ENCODE data around the gene RAB20.
"Not testable (repeated sequence)": the region's sequence is repeated elsewhere in the genome, so short reads cannot be mapped to it uniquely, and the experiment has no call there.

The RAB20 gene

GRCh38 chr13:110493613-110494012 is 67.9 kb downstream of the RAB20 start:
- peaks cover 19% of the 10 kb centered on the region for H3K36me3 ChIP-seq (ENCODE audit: insufficient read depth, low read length)
- H3K9me3 ChIP-seq (ENCODE audit: low read depth, low read length) = no peaks in the 10 kb centered on the region
- TF ChIP-seq POLR2AphosphoS5 (IDR thresholded peaks at IDR 0.05; ENCODE audit: borderline replicate concordance, low read depth, low read length) = no peak
- no peak for TF ChIP-seq FOXP2 (optimal IDR thresholded peaks at IDR 0.05; ENCODE audit: control extremely low read depth, extremely low read length, insufficient read depth)
- no peak for TF ChIP-seq EZH2 (IDR thresholded peaks at IDR 0.05)
- no peak for DNase-seq (ENCODE audit: low read depth, low spot score)
- H3K9ac ChIP-seq (ENCODE audit: insufficient read length) = no peak overlapping the region
- H3K4me3 ChIP-seq = no peak overlapping the region
- H3K27ac ChIP-seq = no peak overlapping the region

- H3K4me3 ChIP-seq = no peak overlapping the region
- H3K27ac ChIP-seq = no peak overlapping the region
- TF ChIP-seq POLR2AphosphoS5 (IDR thresholded peaks at IDR 0.05; ENCODE audit: borderline replicate concordance, low read depth, low read length) (no peak), EZH2 (IDR thresholded peaks at IDR 0.05) (no peak), FOXP2 (optimal IDR thresholded peaks at IDR 0.05; ENCODE audit: control extremely low read depth, extremely low read length, insufficient read depth) (no peak)
- H3K36me3 ChIP-seq (ENCODE audit: insufficient read depth, low read length) = peaks cover 17% of the 10 kb centered on the region
- no peak for DNase-seq (ENCODE audit: low read depth, low spot score)
- no peak overlapping the region for H3K9ac ChIP-seq (ENCODE audit: insufficient read length)
- no peaks in the 10 kb centered on the region for H3K9me3 ChIP-seq (ENCODE audit: low read depth, low read length)
Measured at GRCh38 chr13:110492679-110493593, 68.6 kb downstream of the RAB20 start.

DNA sequence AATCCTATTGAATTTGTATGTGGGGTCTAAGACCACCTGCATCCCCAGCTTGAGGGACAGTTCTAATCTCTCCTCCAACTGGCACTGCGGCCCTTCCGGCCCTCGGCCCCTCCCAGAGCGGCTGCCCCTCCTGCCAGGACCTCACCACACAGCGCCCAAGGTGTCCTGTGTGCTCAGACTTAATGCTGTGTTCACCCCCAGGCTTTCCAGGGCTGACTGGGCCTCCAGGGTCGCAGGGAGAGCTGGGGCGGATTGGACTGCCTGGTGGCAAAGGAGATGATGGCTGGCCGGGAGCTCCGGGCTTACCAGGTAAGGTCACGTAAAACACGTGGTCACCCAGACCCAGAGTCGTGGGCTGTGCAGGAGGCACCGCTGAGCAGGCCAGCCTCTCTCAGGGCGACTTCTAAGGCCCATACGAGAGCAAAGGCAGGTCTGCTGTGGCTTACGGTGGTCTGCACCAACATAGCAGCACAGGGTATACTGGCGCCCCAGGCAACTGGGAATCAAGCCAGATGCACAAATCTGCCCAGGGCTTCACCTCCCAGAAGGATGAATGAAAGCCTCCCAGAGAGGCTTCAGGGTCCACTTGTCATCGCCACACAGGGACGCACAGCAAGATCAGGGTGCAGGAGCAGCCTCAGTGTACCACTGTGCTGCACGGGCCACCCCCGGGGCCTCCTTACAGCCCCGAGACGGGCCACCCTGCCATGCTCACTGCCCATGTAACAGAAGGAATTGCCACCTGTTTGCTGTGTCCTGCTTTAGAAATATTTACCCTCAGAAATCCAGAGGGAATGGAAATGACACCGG is 69.4 kb downstream of the RAB20 start:
- peaks cover 15% of the 10 kb centered on the region for H3K36me3 ChIP-seq (ENCODE audit: insufficient read depth, low read length)
- H3K9me3 ChIP-seq (ENCODE audit: low read depth, low read length) = no peaks in the 10 kb centered on the region
- no peak overlapping the region for H3K4me3 ChIP-seq
- TF ChIP-seq EZH2 (IDR thresholded peaks at IDR 0.05) = no peak
- no peak for TF ChIP-seq POLR2AphosphoS5 (IDR thresholded peaks at IDR 0.05; ENCODE audit: borderline replicate concordance, low read depth, low read length)
- DNase-seq (ENCODE audit: low read depth, low spot score) = no peak
- no peak overlapping the region for H3K27ac ChIP-seq
- no peak overlapping the region for H3K9ac ChIP-seq (ENCODE audit: insufficient read length)

DNA sequence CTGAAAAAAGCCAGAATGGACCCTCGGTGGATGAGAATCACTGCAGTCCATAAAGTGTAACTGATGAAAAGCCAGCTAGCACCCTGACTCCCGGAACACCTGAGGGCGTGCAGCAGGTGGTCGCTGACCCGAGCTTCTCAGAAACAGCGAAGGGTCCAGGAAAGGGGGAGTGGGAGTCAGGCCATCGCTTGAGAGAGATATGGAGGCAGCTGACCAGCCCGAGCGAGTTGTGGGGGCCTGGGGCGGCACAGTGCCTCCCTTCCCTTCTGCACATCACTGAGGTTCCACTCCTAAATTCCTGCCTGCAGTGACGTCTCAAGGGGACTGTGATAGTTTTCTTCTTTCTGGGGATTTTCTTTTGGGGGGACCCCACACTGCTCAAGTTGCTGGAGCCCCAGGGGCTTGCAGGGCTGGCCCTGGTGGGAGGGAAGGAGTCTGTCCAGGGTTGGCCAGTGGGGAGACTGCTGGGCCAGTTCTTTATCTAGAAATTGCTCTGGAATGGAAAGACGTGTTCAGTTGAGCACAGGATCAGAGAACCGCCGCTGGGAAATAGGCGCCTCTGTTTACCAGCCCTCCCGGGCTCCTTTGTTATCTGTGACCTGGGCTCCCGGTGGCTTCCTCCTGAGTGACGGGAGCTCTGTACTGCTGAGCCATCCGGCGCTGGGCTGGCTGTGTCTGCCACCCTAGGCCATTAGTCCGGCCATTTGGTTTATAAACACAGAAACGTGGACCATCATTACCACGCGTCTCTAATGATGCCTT is 71.3 kb downstream of the RAB20 start:
- Histone ChIP-seq H3K9me3 (ENCODE audit: low read depth, low read length) (no peaks in the 10 kb centered on the region), H3K9ac (ENCODE audit: insufficient read length) (no peak overlapping the region), H3K36me3 (ENCODE audit: insufficient read depth, low read length) (no peaks in the 10 kb centered on the region; the same call in 1 of the 2 replicates), H3K4me3 (no peak overlapping the region), H3K27ac (no peak overlapping the region)
- no peak for DNase-seq (ENCODE audit: low read depth, low spot score)
- TF ChIP-seq EZH2 (IDR thresholded peaks at IDR 0.05) (no peak), FOXP2 (optimal IDR thresholded peaks at IDR 0.05; ENCODE audit: control extremely low read depth, extremely low read length, insufficient read depth) (no peak), POLR2AphosphoS5 (IDR thresholded peaks at IDR 0.05; ENCODE audit: borderline replicate concordance, low read depth, low read length) (no peak)

- H3K36me3 ChIP-seq (ENCODE audit: insufficient read depth, low read length); DNase-seq (ENCODE audit: low read depth, low spot score); H3K4me3 ChIP-seq; H3K9ac ChIP-seq (ENCODE audit: insufficient read length); H3K27ac ChIP-seq; H3K9me3 ChIP-seq (ENCODE audit: low read depth, low read length): not testable (repeated sequence)
Measured at GRCh38 chr13:110486880-110487279, 74.6 kb downstream of the RAB20 start.

DNA sequence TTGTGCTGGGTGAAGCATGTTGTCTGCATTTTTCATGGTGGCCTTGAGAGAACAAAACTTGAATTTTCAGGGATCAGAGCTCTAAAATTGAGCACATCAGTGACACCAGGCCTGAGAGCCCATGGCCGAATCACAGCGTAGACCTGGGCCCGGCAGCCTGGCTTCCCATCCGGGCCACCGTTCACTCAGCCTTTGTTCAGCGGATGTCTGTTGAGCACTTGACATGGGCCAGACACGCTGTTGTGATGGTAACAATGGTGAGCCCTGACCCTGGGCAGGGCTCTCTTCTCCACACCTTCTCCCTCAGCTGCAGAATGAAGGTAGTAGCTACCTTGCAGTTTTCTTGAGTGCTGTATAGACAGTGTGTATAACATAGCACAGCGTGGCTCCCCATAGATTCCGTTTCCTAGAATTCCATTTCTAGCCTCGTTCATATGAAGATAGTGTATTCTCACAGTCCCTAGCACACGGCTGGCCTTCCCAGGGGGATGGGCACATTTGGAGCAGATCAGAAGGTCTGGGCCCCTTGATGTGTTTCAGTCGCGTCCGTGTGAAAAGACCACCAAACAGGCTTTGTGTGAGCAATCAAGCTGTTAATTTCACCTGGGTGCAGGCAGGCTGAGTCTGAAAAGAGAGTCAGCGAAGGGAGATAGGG is 75.3 kb downstream of the RAB20 start:
- no peak overlapping the region for H3K4me3 ChIP-seq
- no peak overlapping the region for H3K9ac ChIP-seq (ENCODE audit: insufficient read length)
- peaks cover 4% of the 10 kb centered on the region; the same call in 1 of the 2 replicates for H3K36me3 ChIP-seq (ENCODE audit: insufficient read depth, low read length)
- DNase-seq (ENCODE audit: low read depth, low spot score) = no peak
- H3K9me3 ChIP-seq (ENCODE audit: low read depth, low read length) = no peaks in the 10 kb centered on the region
- no peak overlapping the region for H3K27ac ChIP-seq
- TF ChIP-seq FOXP2 (optimal IDR thresholded peaks at IDR 0.05; ENCODE audit: control extremely low read depth, extremely low read length, insufficient read depth) = no peak
- no peak for TF ChIP-seq EZH2 (IDR thresholded peaks at IDR 0.05)
- no peak for TF ChIP-seq POLR2AphosphoS5 (IDR thresholded peaks at IDR 0.05; ENCODE audit: borderline replicate concordance, low read depth, low read length)

DNA sequence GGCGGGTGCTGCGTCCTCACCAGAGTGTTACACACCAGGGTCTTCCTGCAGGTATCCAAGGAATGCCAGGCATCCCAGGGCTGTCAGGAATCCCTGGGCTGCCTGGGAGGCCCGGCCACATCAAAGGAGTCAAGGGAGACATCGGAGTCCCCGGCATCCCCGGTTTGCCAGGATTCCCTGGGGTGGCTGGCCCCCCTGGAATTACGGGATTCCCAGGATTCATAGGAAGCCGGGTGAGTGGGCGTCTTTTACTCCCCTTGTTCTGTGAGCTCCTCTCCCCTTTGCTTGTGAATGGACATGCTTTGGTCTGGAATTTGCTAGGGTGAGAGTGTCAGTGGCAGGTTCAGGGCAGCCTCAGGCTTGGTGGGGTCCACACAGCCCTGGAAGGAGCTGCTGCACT is 75.9 kb downstream of the RAB20 start:
- peaks cover 4% of the 10 kb centered on the region; the same call in 1 of the 2 replicates for H3K36me3 ChIP-seq (ENCODE audit: insufficient read depth, low read length)
- H3K27ac ChIP-seq = no peak overlapping the region
- no peak overlapping the region for H3K4me3 ChIP-seq
- DNase-seq (ENCODE audit: low read depth, low spot score) = no peak
- no peak overlapping the region for H3K9ac ChIP-seq (ENCODE audit: insufficient read length)
- TF ChIP-seq EZH2 (IDR thresholded peaks at IDR 0.05) (no peak), FOXP2 (optimal IDR thresholded peaks at IDR 0.05; ENCODE audit: control extremely low read depth, extremely low read length, insufficient read depth) (no peak), POLR2AphosphoS5 (IDR thresholded peaks at IDR 0.05; ENCODE audit: borderline replicate concordance, low read depth, low read length) (no peak)
- H3K9me3 ChIP-seq (ENCODE audit: low read depth, low read length) = no peaks in the 10 kb centered on the region
